ENCODE results near the gene PPP1R16B. TPM values are rescaled to one million over a fixed set of nuclear protein-coding genes. Genes with fewer than 3 reads are reported as not detected.
"Not testable (repeated sequence)": the region's sequence is repeated elsewhere in the genome, so short reads cannot be mapped to it uniquely, and the experiment has no call there.

PPP1R16B gene
- total RNA-seq, 2 experiments from 2014 or later = 63.6 to 67.4 TPM

DNA sequence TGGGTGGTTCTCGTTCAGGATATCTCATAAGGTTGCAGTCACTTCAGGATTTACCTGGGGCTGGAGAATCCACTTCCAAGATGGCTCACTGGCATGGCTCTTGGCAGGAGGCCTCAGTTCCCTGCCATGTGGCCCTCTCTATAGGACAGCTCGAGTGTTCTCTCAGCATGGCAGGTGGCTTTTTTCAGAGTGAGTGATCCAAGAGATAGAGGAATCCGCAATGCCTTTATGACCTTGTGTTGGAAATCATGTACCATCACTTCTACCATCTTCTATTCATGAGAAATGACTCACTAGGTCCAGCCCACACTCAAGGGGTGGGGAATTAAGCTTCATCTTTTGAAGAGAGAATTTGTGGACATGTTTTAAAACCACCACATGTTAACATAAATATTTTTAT is 37.8 kb downstream of the PPP1R16B start:
- Mint-ChIP-seq H3K27me3 (no peaks in the 10 kb centered on the region), H3K9me3 (no peaks in the 10 kb centered on the region), H3K4me1 (peaks cover 84% of the 10 kb centered on the region), H3K27ac (peak overlapping the region; percentile 92), H3K36me3 (ENCODE audit: low read depth) (peaks cover 59% of the 10 kb centered on the region), H3K4me3 (peak overlapping the region; percentile 23)
- ChIA-PET POLR2A (interaction anchor here (0.8 kb wide), 1 partner anchor 38 kb away, joined by 4 read pairs; the partner anchor contains the start of gene PPP1R16B), CTCF (interaction anchor here (0.5 to 1.4 kb wide), 5 partner anchors 15 to 93 kb away, joined by 3 to 4 read pairs (median 3); no protein-coding TSS in a partner anchor)
- no peak for DNase-seq

DNA sequence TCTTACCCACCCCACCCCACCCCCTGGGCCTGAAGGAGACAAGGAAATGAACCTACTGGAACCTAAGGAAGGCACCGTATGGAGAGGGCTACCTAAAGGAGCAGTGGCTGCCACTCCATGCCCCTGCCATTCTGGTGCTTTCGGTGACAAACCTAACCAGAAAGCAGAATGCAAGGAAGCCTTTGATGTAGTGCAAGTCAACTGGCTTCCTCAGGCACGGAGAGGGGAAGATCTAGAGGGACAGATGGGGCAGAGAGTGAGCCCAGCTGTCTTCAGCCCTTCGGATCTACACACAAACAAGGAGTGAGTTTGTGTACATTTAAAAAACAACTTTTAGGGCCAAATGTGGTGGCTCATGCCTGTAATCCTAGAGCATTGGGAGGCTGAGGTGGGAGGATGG is 39.5 kb downstream of the PPP1R16B start:
- Mint-ChIP-seq H3K27me3 (no peaks in the 10 kb centered on the region), H3K4me1 (peaks cover 82% of the 10 kb centered on the region), H3K27ac (peak overlapping the region; percentile 79), H3K4me3 (no peak overlapping the region), H3K9me3 (no peaks in the 10 kb centered on the region), H3K36me3 (ENCODE audit: low read depth) (peaks cover 62% of the 10 kb centered on the region)
- peak; percentile 43 for DNase-seq
- ChIA-PET CTCF (interaction anchor here (0.5 to 1.6 kb wide), 4 partner anchors 14 to 77 kb away, joined by 3 to 5 read pairs (median 4); no protein-coding TSS in a partner anchor), POLR2A (no interaction called here)

DNA sequence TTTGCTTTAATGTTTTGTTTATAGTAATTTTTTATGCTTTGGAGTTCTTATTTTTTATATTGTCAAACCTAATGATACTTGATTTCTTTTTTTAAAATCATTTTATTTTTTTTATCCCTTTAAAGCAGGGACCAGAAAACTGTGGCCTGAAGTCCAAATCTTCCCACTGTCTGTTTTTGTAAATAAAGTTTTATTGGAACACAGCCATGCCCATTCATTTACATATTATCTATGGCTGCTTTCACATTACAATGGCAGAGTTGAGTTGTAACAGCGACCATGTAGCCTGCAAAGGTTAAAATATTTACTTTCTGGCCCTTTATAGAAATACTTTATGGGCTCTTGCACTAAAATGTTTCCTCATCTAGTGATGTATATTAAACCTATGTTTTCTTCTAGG is 42.3 kb downstream of the PPP1R16B start:
- DNase-seq = no peak
- H3K9me3 Mint-ChIP-seq = no peaks in the 10 kb centered on the region
- no peak overlapping the region for H3K4me3 Mint-ChIP-seq
- no peaks in the 10 kb centered on the region for H3K27me3 Mint-ChIP-seq
- ChIA-PET POLR2A (no interaction called here), CTCF (interaction anchor here (1.9 kb wide), 1 partner anchor 8 kb away, joined by 8 read pairs; no protein-coding TSS in a partner anchor)
- no peak overlapping the region for H3K27ac Mint-ChIP-seq
- peaks cover 58% of the 10 kb centered on the region for H3K4me1 Mint-ChIP-seq
- H3K36me3 Mint-ChIP-seq (ENCODE audit: low read depth) = peaks cover 60% of the 10 kb centered on the region

DNA sequence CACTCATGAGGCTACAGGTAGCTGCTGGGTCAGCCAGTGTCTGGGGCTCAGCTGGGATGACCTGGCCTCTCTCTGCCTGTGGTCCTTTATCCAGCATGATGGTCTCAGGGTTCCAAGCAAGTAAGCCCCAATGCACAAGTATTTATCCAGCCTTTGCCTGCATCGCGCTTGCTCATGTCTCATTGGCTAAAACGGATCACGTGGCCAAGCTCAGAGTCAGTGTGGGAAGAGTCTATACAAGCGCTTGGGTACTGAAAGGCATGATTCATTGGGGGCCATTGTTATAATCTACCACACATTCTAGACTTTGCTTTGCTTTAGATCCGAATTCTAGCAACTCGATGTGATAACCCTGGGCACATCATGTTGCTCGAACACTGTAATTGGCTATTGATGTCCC is 48.3 kb downstream of the PPP1R16B start:
- POLR2A ChIA-PET = no interaction called here
- H3K9me3 Mint-ChIP-seq = no peaks in the 10 kb centered on the region
- H3K27ac Mint-ChIP-seq = no peak overlapping the region
- H3K4me1 Mint-ChIP-seq = peaks cover 64% of the 10 kb centered on the region
- DNase-seq = no peak
- H3K4me3 Mint-ChIP-seq = no peak overlapping the region
- peaks cover 64% of the 10 kb centered on the region for H3K36me3 Mint-ChIP-seq (ENCODE audit: low read depth)
- CTCF ChIA-PET = no interaction called here
- no peaks in the 10 kb centered on the region for H3K27me3 Mint-ChIP-seq

DNA sequence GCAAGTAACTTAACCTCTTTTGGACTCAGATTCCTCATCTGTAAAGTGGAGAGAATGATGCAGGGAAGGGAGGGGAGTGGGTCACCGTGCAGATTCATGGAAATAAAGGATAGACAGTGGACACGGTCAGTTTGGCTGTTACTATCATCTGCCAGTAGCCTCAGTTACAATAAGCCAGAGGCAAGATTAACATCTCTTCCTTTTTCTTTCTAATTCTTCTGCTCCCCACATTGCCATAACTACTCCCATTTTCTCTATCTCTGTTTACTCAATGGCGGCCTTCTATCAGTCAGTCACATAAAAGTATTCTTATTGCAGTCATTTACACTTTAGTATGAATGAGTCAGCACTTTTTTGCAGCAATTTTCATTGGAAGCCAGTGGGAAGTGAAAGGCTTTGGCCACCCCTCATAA is 49.2 kb downstream of the PPP1R16B start:
- no peak for DNase-seq
- ChIA-PET POLR2A (no interaction called here), CTCF (interaction anchor here (0.5 to 1.3 kb wide), 2 partner anchors 14 to 36 kb away, joined by 5 read pairs; no protein-coding TSS in a partner anchor)
- no peak overlapping the region for H3K4me3 Mint-ChIP-seq
- no peaks in the 10 kb centered on the region for H3K9me3 Mint-ChIP-seq
- peaks cover 66% of the 10 kb centered on the region for H3K4me1 Mint-ChIP-seq
- no peak overlapping the region for H3K27ac Mint-ChIP-seq
- H3K36me3 Mint-ChIP-seq (ENCODE audit: low read depth) = peaks cover 64% of the 10 kb centered on the region
- H3K27me3 Mint-ChIP-seq = no peaks in the 10 kb centered on the region

DNA sequence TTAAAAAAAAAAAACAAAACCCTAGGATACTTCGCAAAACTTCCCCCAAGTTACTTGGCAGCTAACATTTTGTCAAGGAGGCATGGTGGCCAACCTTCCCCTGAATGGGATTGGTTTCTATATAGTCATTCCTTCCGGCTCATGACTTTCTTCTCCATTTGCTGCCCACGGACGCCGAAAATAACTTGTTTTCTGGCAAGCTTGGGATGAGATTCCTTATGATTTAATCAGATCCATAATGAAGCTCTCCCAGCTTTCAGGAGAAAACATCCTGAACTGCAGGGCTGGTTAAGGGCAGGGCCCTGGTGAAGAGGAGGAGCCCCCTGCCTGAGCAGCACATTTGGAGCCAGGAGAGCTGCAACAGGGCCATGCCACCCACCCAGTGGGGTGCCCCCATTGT is 49.9 kb downstream of the PPP1R16B start:
- Mint-ChIP-seq H3K4me3 (no peak overlapping the region), H3K27ac (no peak overlapping the region), H3K27me3 (no peaks in the 10 kb centered on the region), H3K9me3 (no peaks in the 10 kb centered on the region), H3K4me1 (peaks cover 66% of the 10 kb centered on the region), H3K36me3 (ENCODE audit: low read depth) (peaks cover 60% of the 10 kb centered on the region)
- POLR2A ChIA-PET = no interaction called here
- CTCF ChIA-PET = interaction anchor here (0.6 to 1.3 kb wide), 3 partner anchors 12 to 21 kb away, joined by 3 to 5 read pairs (median 3); no protein-coding TSS in a partner anchor
- no peak for DNase-seq

DNA sequence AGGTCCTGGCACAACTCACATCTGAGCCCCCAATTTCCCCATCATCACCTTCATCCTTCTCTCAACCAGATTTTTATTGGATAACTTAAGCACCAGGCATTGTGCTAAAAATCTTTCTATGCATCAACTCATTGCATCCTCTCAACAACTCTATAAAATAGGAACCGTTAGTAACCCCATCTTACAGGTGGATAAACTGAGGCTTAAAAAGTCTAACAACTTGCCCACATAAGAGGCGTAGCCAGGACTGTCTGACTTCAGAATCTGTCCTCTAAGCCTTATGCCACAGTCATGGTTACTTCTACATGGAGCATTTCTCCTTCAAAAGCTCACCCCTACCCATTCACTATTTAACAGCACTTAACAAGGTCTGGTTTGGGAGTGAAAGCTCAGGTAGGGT is 51.1 kb downstream of the PPP1R16B start:
- ChIA-PET POLR2A (no interaction called here), CTCF (interaction anchor here (1.1 kb wide), 1 partner anchor 22 kb away, joined by 4 read pairs; no protein-coding TSS in a partner anchor)
- peaks cover 59% of the 10 kb centered on the region for H3K36me3 Mint-ChIP-seq (ENCODE audit: low read depth)
- no peaks in the 10 kb centered on the region for H3K9me3 Mint-ChIP-seq
- H3K27me3 Mint-ChIP-seq = no peaks in the 10 kb centered on the region
- no peak overlapping the region for H3K4me3 Mint-ChIP-seq
- peaks cover 76% of the 10 kb centered on the region for H3K4me1 Mint-ChIP-seq
- peak overlapping the region; percentile 54 for H3K27ac Mint-ChIP-seq
- DNase-seq = no peak

DNA sequence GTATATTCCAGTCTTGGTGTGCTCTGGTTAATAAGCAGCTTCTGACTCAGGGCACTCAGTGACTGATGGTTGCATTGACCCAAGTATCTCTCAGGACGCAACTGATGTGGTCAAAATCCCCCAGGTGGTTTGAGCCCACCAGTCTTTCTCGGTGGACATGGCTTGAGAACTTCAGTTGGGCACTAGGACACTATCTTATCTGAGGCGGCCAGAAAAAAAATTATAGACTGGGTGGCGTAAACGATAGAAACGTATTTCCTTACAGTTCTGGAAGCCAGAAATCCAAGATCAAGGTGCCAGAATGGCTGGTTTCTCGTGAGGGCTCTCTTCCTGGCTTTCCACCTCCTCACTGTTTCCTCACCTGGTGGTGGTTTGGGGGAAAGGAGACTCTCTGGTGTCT is 52.2 kb downstream of the PPP1R16B start:
- Mint-ChIP-seq H3K4me3 (no peak overlapping the region), H3K27ac (peak overlapping the region; percentile 7), H3K27me3 (no peaks in the 10 kb centered on the region), H3K36me3 (ENCODE audit: low read depth) (peaks cover 50% of the 10 kb centered on the region), H3K9me3 (no peaks in the 10 kb centered on the region), H3K4me1 (peaks cover 85% of the 10 kb centered on the region)
- ChIA-PET CTCF (interaction anchor here (1.2 to 2.3 kb wide), 2 partner anchors 11 to 14 kb away, joined by 3 to 10 read pairs; no protein-coding TSS in a partner anchor), POLR2A (no interaction called here)
- no peak for DNase-seq

DNA sequence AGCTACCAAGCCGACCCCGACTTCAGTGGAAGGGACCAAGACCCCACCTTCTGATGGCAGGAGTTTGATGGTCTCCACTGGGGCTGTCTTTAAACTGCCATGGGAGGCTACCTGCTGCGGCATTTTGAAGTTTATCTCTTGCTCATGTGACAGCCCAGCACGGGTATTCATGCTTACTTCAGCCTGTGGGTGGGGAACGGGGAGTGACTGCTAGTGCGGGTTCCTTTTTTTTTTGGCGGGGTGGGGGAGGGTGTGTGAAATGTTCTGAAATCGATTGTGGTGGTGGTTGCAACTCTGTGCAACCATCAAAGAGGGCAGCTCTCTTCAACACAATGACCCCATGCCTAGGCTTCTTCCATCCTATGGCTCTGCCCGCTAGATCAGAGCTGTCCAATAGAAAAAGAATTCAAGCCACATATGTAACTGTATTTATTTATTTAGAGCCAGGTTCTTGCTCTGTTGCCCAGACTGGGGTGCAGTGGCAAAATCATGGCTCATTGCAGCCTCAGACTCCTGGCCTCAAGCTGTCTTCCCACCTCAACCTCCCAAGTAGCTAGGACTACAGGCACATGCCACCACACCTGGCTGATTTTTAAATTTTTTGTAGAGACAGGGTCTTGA is 53.7 kb downstream of the PPP1R16B start:
- no peaks in the 10 kb centered on the region for H3K9me3 Mint-ChIP-seq
- POLR2A ChIA-PET = no interaction called here

DNA sequence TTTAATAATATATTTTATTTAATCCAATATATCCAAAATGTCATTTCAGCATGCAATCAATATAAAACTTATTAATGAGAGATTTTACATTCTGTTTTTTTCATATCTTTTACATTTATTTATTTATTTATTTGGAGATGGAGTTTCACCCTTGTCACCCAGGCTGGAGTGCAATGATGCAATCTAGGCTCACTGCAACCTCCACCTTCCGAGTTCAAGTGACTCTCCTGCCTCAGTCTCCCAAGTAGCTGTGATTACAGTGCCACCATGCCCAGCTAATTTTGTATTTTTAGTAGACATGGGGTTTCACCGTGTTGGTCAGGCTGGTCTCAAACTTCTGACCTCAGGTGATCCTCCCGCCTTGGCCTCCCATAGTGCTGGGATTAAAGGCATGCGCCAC is 54.4 kb downstream of the PPP1R16B start:
- ChIA-PET POLR2A (interaction anchor here (0.6 to 2.0 kb wide), 2 partner anchors 15 to 19 kb away, joined by 3 to 5 read pairs; no protein-coding TSS in a partner anchor), CTCF (interaction anchor here (0.6 to 3.1 kb wide), 7 partner anchors 11 to 66 kb away, joined by 3 to 10 read pairs (median 4); partner anchors contain the start of gene FAM83D)
- H3K36me3 Mint-ChIP-seq (ENCODE audit: low read depth) = peaks cover 34% of the 10 kb centered on the region
- not testable (repeated sequence) for DNase-seq, H3K27me3 Mint-ChIP-seq, H3K4me3 Mint-ChIP-seq, H3K9me3 Mint-ChIP-seq, H3K27ac Mint-ChIP-seq
- H3K4me1 Mint-ChIP-seq = peaks cover 84% of the 10 kb centered on the region

More for the DNA sequence above, 53.7 kb downstream of the PPP1R16B start:
- CTCF ChIA-PET = interaction anchor here (0.6 to 3.1 kb wide), 8 partner anchors 10 to 24 kb away, joined by 3 to 10 read pairs (median 4); no protein-coding TSS in a partner anchor
- H3K27ac Mint-ChIP-seq = peak overlapping the region; percentile 60
- H3K36me3 Mint-ChIP-seq (ENCODE audit: low read depth) = peaks cover 41% of the 10 kb centered on the region
- peaks cover 88% of the 10 kb centered on the region for H3K4me1 Mint-ChIP-seq
- H3K4me3 Mint-ChIP-seq = no peak overlapping the region
- H3K27me3 Mint-ChIP-seq = no peaks in the 10 kb centered on the region
- DNase-seq = peak; percentile 51

DNA sequence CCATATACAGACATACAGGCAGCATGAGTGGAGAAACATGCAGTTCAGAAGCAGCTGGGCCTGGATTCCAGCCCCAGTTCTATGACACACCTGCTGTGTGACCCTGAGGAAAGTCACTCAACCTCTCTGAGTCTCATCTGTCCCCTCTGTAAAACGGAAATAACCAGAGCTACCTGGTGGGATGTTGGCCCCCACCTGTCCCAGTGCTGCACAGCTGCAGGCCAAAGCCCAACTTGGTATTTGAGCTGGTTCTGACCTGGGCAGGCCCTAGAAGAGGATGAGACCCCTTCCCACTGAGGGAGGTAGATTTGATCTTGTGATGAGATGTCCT is 55.5 kb downstream of the PPP1R16B start:
- H3K4me1 Mint-ChIP-seq = peaks cover 73% of the 10 kb centered on the region
- H3K4me3 Mint-ChIP-seq = no peak overlapping the region
- no peaks in the 10 kb centered on the region for H3K9me3 Mint-ChIP-seq
- H3K27me3 Mint-ChIP-seq = no peaks in the 10 kb centered on the region
- peak overlapping the region; percentile 72 for H3K27ac Mint-ChIP-seq
- no peak for DNase-seq
- H3K36me3 Mint-ChIP-seq (ENCODE audit: low read depth) = peaks cover 29% of the 10 kb centered on the region
- POLR2A ChIA-PET = interaction anchor here (2.0 kb wide), 1 partner anchor 14 kb away, joined by 5 read pairs; no protein-coding TSS in a partner anchor
- CTCF ChIA-PET = interaction anchor here (1.1 to 3.1 kb wide), 5 partner anchors 12 to 65 kb away, joined by 3 to 7 read pairs (median 4); partner anchors contain the start of gene FAM83D

DNA sequence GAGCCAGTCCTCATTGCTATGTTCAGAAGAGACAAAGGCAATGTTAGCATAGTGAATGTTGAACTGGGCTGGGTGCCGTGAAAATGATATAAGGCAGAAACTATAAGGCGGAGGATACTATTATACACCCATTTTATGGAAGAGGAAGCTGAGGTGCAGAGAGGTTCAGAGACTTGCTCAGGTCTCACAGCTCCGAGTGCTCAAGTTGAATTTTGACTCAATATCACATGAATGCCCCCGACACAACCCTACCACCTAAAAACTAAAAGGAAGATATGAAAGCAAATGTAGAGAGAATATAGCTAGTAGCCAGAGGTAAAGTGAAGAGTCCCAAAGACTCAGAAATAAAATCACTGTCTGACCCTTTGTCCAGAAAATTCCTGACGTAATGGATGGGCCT is 56.7 kb downstream of the PPP1R16B start:
- Mint-ChIP-seq H3K36me3 (ENCODE audit: low read depth) (peaks cover 28% of the 10 kb centered on the region), H3K4me1 (peaks cover 69% of the 10 kb centered on the region), H3K4me3 (no peak overlapping the region), H3K9me3 (no peaks in the 10 kb centered on the region), H3K27ac (peak overlapping the region; percentile 62), H3K27me3 (no peaks in the 10 kb centered on the region)
- ChIA-PET CTCF (interaction anchor here (1.0 to 1.5 kb wide), 4 partner anchors 13 to 22 kb away, joined by 3 to 6 read pairs (median 4); no protein-coding TSS in a partner anchor), POLR2A (no interaction called here)
- no peak for DNase-seq

Data from activated CD4-positive, alpha-beta T cell treated with anti-CD3 and anti-CD28 coated beads, Interleukin-2, amount 10 ng/mL, durations not matched to agents 7 days and 5 days (primary cell).